Measurements from ENCODE around the gene ENO2. TPM values are rescaled to one million over a fixed set of nuclear protein-coding genes. Genes with fewer than 3 reads are reported as not detected.

ENO2 gene
- total RNA-seq, 1 experiment from 2014 or later = 166 TPM

DNA sequence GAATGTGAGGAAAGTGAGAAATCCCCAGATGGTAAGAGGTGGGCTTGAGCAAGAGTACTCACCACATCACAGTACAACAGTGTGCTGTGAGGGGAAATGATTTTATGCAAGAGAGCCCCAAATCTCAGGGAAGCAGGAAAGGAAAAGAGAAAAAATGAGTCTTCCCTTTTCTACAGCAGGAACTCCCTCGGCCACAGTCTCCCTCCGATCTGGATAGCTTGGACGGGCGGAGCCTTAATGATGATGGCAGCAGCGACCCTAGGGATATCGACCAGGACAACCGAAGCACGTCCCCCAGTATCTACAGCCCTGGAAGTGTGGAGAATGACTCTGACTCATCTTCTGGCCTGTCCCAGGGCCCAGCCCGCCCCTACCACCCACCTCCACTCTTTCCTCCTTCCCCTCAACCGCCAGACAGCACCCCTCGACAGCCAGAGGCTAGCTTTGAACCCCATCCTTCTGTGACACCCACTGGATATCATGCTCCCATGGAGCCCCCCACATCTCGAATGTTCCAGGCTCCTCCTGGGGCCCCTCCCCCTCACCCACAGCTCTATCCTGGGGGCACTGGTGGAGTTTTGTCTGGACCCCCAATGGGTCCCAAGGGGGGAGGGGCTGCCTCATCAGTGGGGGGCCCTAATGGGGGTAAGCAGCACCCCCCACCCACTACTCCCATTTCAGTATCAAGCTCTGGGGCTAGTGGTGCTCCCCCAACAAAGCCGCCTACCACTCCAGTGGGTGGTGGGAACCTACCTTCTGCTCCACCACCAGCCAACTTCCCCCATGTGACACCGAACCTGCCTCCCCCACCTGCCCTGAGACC, 21.2 kb downstream of the ENO2 start:
- H3K18ac ChIP-seq (ENCODE audit: insufficient read length, low read depth, low read length) = no peak overlapping the region
- no peaks in the 10 kb centered on the region for H3K27me3 ChIP-seq (ENCODE audit: insufficient read depth, low read length)
- H3K27ac ChIP-seq (ENCODE audit: insufficient read length, low read depth, low read length) = no peak overlapping the region
- H3K56ac ChIP-seq (ENCODE audit: insufficient read length, low read depth, low read length) = no peak overlapping the region
- peaks cover 5% of the 10 kb centered on the region; the same call in 1 of the 2 replicates for H3K79me2 ChIP-seq (ENCODE audit: insufficient read depth, low read length)
- no peaks in the 10 kb centered on the region for H3K79me1 ChIP-seq (ENCODE audit: insufficient read depth, low read depth, low read length, poor library complexity, severe bottlenecking)
- H2BK20ac ChIP-seq (ENCODE audit: low read depth, low read length, poor library complexity, severe bottlenecking) = no peak overlapping the region
- H2AFZ ChIP-seq (ENCODE audit: low read length) = no peak overlapping the region
- H2BK15ac ChIP-seq (ENCODE audit: low read depth, low read length) = no peak overlapping the region
- Mint-ChIP-seq H3K36me3 (ENCODE audit: insufficient read depth in 1 of 3, low read depth in 3 of 3) (peaks cover 28 to 77% (median 51%) of the 10 kb centered on the region in 3 experiments), H3K9me3 (no peaks in the 10 kb centered on the region; a peak in 1 of 5 replicates), H3K27ac (peak overlapping the region in 2 of 3 experiments; percentile 10 to 96; a peak in 2 of 7 replicates), H3K27me3 (ENCODE audit: low read depth) (no peaks in the 10 kb centered on the region; the same call in 1 of the 2 replicates), H3K4me1 (peaks cover 18 to 33% of the 10 kb centered on the region in 2 experiments), H3K4me3 (peak overlapping the region in 1 of 2 experiments; percentile 39; a peak in 1 of 5 replicates)
- no peak overlapping the region for H2BK12ac ChIP-seq (ENCODE audit: insufficient read length, low read depth, low read length)
- no peak overlapping the region for H3K14ac ChIP-seq (ENCODE audit: insufficient read depth, low read length)
- TF ChIP-seq, protein P1, sequence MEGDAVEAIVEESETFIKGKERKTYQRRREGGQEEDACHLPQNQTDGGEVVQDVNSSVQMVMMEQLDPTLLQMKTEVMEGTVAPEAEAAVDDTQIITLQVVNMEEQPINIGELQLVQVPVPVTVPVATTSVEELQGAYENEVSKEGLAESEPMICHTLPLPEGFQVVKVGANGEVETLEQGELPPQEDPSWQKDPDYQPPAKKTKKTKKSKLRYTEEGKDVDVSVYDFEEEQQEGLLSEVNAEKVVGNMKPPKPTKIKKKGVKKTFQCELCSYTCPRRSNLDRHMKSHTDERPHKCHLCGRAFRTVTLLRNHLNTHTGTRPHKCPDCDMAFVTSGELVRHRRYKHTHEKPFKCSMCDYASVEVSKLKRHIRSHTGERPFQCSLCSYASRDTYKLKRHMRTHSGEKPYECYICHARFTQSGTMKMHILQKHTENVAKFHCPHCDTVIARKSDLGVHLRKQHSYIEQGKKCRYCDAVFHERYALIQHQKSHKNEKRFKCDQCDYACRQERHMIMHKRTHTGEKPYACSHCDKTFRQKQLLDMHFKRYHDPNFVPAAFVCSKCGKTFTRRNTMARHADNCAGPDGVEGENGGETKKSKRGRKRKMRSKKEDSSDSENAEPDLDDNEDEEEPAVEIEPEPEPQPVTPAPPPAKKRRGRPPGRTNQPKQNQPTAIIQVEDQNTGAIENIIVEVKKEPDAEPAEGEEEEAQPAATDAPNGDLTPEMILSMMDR (conservative IDR thresholded peaks at IDR 0.05) = no peak
- peaks cover 7% of the 10 kb centered on the region for H3K23me2 ChIP-seq (ENCODE audit: insufficient read length, low read depth, low read length, poor library complexity, severe bottlenecking)
- no peak overlapping the region for H3K4ac ChIP-seq (ENCODE audit: low read depth, low read length)
- H4K8ac ChIP-seq (replicated peaks; ENCODE audit: insufficient read length, low read depth, low read length) = no peak overlapping the region
- no peak for DNase-seq
- H3T11ph ChIP-seq (ENCODE audit: low read length) = no peak overlapping the region
- no CpG with 5 or more reads among the region's 14 CpGs for WGBS (ENCODE audit: extremely low coverage, insufficient read length, low lambda C conversion rate)
- H4K91ac ChIP-seq (ENCODE audit: insufficient read length, low read depth, low read length) = no peak overlapping the region
- H3K9me3 ChIP-seq (ENCODE audit: control insufficient read depth, low read depth, low read length) = no peaks in the 10 kb centered on the region
- no peak overlapping the region for H4K5ac ChIP-seq (ENCODE audit: insufficient read length, low read depth, low read length)
- no peak overlapping the region for H3K23ac ChIP-seq (ENCODE audit: insufficient read length, low read depth, low read length)
- H3K4me2 ChIP-seq (ENCODE audit: insufficient read depth, insufficient read length, low read length) = no peak overlapping the region
- H3K9ac ChIP-seq (ENCODE audit: extremely low read depth, insufficient read length, low read length) = no peak overlapping the region
- H2BK120ac ChIP-seq (ENCODE audit: low read depth, low read length, poor library complexity, severe bottlenecking) = no peak overlapping the region
- H2AK5ac ChIP-seq (ENCODE audit: insufficient read length, low read length) = no peak overlapping the region
- no peaks in the 10 kb centered on the region for H4K20me1 ChIP-seq (ENCODE audit: control insufficient read depth, insufficient read depth, insufficient read length)
- no peak overlapping the region for H2BK5ac ChIP-seq (ENCODE audit: insufficient read length, low read length)
- H3K4me1 ChIP-seq (ENCODE audit: insufficient read depth, low read length) = no peaks in the 10 kb centered on the region

Measured in H9 (cell line).